ENCODE results near the gene ANKRD33B.

ANKRD33B gene

GRCh38 chr5:10669983-10670382 lies 106.1 kb downstream of the ANKRD33B start:
- in situ Hi-C loops (cut with HindIII; ENCODE audit: low pct_ligation_motif_present, low sequenced_read_pairs) = no loop called here
- no peak overlapping the region for H3K4me3 ChIP-seq (ENCODE audit: low read depth, low read length)
- no peaks in the 10 kb centered on the region for H3K36me3 ChIP-seq (replicated peaks)
- DNase-seq = no peak
- no peak overlapping the region for H3K27ac ChIP-seq
- no peak for TF ChIP-seq CTCF (IDR thresholded peaks at IDR 0.05; ENCODE audit: low read depth, low read length, missing control alignments)
- no peaks in the 10 kb centered on the region for H3K27me3 ChIP-seq (replicated peaks)

- in situ Hi-C loops (cut with HindIII; ENCODE audit: low pct_ligation_motif_present, low sequenced_read_pairs) = no loop called here
- no peaks in the 10 kb centered on the region for H3K36me3 ChIP-seq (replicated peaks)
- no peak for TF ChIP-seq CTCF (IDR thresholded peaks at IDR 0.05; ENCODE audit: low read depth, low read length, missing control alignments)
- H3K27ac ChIP-seq = no peak overlapping the region
- H3K4me3 ChIP-seq (ENCODE audit: low read depth, low read length) = no peak overlapping the region
- no peak for DNase-seq
- H3K27me3 ChIP-seq (replicated peaks) = no peaks in the 10 kb centered on the region
Observed at GRCh38 chr5:10671041-10672008, 107.5 kb downstream of the ANKRD33B start.

DNA sequence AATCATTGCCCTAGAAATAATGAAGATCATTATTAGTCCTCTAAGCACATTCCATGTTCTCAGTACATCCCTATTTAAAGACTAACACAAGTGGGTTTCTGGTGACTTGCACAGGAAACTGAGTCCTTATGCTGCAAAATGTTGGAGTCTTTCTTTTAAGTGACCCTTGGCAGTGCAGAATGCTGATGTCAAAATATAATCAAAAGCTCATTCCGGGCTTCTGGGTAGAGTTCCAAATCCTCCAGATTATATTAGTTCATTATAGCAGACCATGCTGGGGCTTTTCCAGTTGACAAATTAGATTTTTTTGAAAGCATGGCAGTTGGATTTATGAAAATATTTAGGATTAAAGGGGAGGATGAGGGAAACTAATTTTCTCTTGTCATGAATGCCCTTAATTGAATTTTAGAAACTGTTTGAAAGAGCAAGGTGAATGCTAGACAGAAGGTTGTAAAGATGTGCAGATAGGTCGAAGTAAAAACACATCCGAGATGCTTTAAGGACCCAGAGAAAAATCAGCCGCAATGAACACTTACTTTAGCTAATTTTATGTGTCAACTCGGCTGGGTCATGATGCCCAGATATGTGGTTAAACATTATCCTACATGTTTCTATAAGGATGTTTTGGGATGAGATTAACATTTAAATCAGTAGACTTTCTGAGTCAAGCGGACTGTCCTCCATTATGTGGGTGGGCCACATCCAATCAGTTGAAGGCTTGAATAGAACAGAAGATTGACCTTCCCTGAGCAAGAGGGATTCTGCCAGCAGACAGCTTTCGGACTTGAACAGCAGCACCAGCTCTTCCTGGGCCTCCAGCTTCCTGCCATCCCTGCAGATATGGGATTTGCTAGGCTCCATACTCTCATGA lies 108.5 kb downstream of the ANKRD33B start:
- peaks cover 4% of the 10 kb centered on the region for H3K36me3 ChIP-seq (replicated peaks)
- no peak for DNase-seq
- no peak overlapping the region for H3K4me3 ChIP-seq (ENCODE audit: low read depth, low read length)
- no peaks in the 10 kb centered on the region for H3K27me3 ChIP-seq (replicated peaks)
- no peak overlapping the region for H3K27ac ChIP-seq
- TF ChIP-seq CTCF (IDR thresholded peaks at IDR 0.05; ENCODE audit: low read depth, low read length, missing control alignments) = no peak
- in situ Hi-C loops (cut with HindIII; ENCODE audit: low pct_ligation_motif_present, low sequenced_read_pairs) = no loop called here

GRCh38 chr5:10673017-10673389 lies 109.1 kb downstream of the ANKRD33B start:
- Histone ChIP-seq H3K4me3 (ENCODE audit: low read depth, low read length) (no peak overlapping the region), H3K27ac (no peak overlapping the region), H3K27me3 (replicated peaks) (no peaks in the 10 kb centered on the region), H3K36me3 (replicated peaks) (peaks cover 10% of the 10 kb centered on the region)
- TF ChIP-seq CTCF (IDR thresholded peaks at IDR 0.05; ENCODE audit: low read depth, low read length, missing control alignments) = no peak
- in situ Hi-C loops (cut with HindIII; ENCODE audit: low pct_ligation_motif_present, low sequenced_read_pairs) = no loop called here
- DNase-seq = no peak

DNA sequence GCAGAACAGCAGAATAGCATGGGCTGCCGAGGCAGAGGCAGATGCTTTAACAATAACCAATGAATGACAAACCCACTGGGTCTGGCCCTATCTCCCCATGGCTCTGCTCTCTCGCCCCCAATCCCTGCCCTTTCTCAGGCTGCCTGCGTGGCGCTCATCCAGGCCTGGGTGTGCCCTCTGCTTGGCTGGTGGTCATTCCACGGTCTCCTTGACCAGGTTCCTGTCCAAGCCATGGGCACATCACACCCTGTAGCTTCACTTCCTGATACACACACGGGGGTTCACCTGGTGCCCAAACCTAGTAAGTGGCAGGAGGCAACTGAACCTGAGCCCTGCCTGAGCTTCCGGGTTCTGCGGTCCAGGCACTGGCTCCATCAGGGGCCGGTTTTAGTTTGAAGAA lies 109.5 kb downstream of the ANKRD33B start:
- Histone ChIP-seq H3K36me3 (replicated peaks) (peaks cover 14% of the 10 kb centered on the region), H3K4me3 (ENCODE audit: low read depth, low read length) (no peak overlapping the region), H3K27ac (no peak overlapping the region), H3K27me3 (replicated peaks) (no peaks in the 10 kb centered on the region)
- in situ Hi-C loops (cut with HindIII; ENCODE audit: low pct_ligation_motif_present, low sequenced_read_pairs) = no loop called here
- DNase-seq = no peak
- no peak for TF ChIP-seq CTCF (IDR thresholded peaks at IDR 0.05; ENCODE audit: low read depth, low read length, missing control alignments)
